Endothelial cell of umbilical vein (primary cell): ENCODE data around the gene SEMA3A. TPM values are rescaled to one million over a fixed set of nuclear protein-coding genes. Genes with fewer than 3 reads are reported as not detected.

Source experiments
- BruUV-seq: library from RNA; stranded (reverse); fragments of 400-500 nt; replicated peaks from 2 replicates; lab custom pipeline; 2021; lab: Mats Ljungman, UMichigan
- CTCF ChIA-PET: fragments of 300-600, 350-600 bp; sonication (Branson Sonifier 250); formaldehyde crosslinking; loops from one replicate; lab custom pipeline; 2021; ENCODE audit warnings: antibody characterized with exemption, inconsistent platforms; lab: Charles Lee
- POLR2A ChIA-PET: fragments of 300-600, 350-600 bp; sonication (Branson Sonifier 250); formaldehyde crosslinking; loops from one replicate; lab custom pipeline; 2021; ENCODE audit warnings: antibody characterized with exemption, inconsistent platforms; lab: Charles Lee
- DNase-seq: peaks from one replicate; pipeline ENCODE4 v3.0.0-alpha.2; 2011; ENCODE audit warnings: low read depth, low spot score
- FAIRE-seq: peaks from 2 replicates; lab custom pipeline; 2011; peaks lifted over from hg19 to GRCh38; lab: Jason Lieb, UNC
- H2AFZ ChIP-seq: 2 replicates; pipeline ENCODE4 v1.6.0; 2012; ENCODE audit warnings: low read depth, low read length, control low read depth, inconsistent platforms
- H3K27ac ChIP-seq: 2 replicates; pipeline ENCODE4 v1.5.1; 2011; ENCODE audit warnings: low read depth, mild to moderate bottlenecking, control low read depth, low read length, moderate library complexity; ENCODE audit not compliant: insufficient read depth
- H3K27me3 ChIP-seq, 2 experiments: 2 replicates each; pipeline versions ENCODE4 v1.6.0 to v1.6.1; 2011; ENCODE audit warnings: low read length in 2 of 2, mixed read lengths in 1 of 2; ENCODE audit not compliant: control insufficient read depth in 2 of 2, insufficient read depth in 2 of 2
- H3K36me3 ChIP-seq, 2 experiments: 2 replicates in 1 of 2; 3 replicates in 1 of 2; pipeline ENCODE4 v1.5.1; 2011; ENCODE audit warnings: low read length in 2 of 2, mild to moderate bottlenecking in 1 of 2, moderate library complexity in 1 of 2; ENCODE audit not compliant: control insufficient read depth in 2 of 2, insufficient read depth in 2 of 2; ENCODE audit errors: extremely low read depth in 1 of 2
- H3K4me1 ChIP-seq: 3 replicates; pipeline ENCODE4 v1.5.1; 2011; ENCODE audit warnings: mild to moderate bottlenecking, low read length; ENCODE audit not compliant: control insufficient read depth, insufficient read depth; ENCODE audit errors: extremely low read depth
- H3K4me2 ChIP-seq: 2 replicates; pipeline ENCODE4 v1.6.1; 2011; ENCODE audit warnings: low read length, control low read depth, mixed read lengths; ENCODE audit not compliant: insufficient read depth
- H3K4me3 ChIP-seq, 3 experiments: fragments of 200-600 bp in 1 of 3; sonication (generic), shearing (Covaris generic) in 1 of 3; replicated peaks in 1 of 3; 2 replicates each; pipeline ENCODE4 v1.5.1; 2011 to 2016; ENCODE audit warnings: control low read depth in 3 of 3, low read length in 3 of 3, mild to moderate bottlenecking in 2 of 3, inconsistent platforms in 1 of 3, low read depth in 1 of 3, moderate library complexity in 1 of 3; ENCODE audit not compliant: insufficient read depth in 1 of 3
- H3K79me2 ChIP-seq: 2 replicates; pipeline ENCODE4 v1.6.0; 2012; ENCODE audit warnings: low read length, inconsistent platforms; ENCODE audit not compliant: control insufficient read depth, insufficient read depth
- H3K9ac ChIP-seq: replicated peaks from 2 replicates; pipeline ENCODE3; 2011; ENCODE audit warnings: low read length, control low read depth; ENCODE audit not compliant: insufficient read depth; ENCODE audit errors: extremely low read depth
- H3K9me1 ChIP-seq: replicated peaks from 3 replicates; pipeline ENCODE4 v1.6.0; 2011; ENCODE audit warnings: mild to moderate bottlenecking, low read length; ENCODE audit not compliant: control insufficient read depth, insufficient read depth; ENCODE audit errors: extremely low read depth
- H3K9me3 ChIP-seq: replicated peaks from 2 replicates; pipeline ENCODE4 v1.5.1; 2012; ENCODE audit warnings: low read length, inconsistent platforms; ENCODE audit not compliant: control insufficient read depth, insufficient read depth
- H4K20me1 ChIP-seq: replicated peaks from 2 replicates; pipeline ENCODE3; 2011; ENCODE audit warnings: mild to moderate bottlenecking, low read length; ENCODE audit not compliant: control insufficient read depth, insufficient read depth; ENCODE audit errors: extremely low read depth
- CTCF ChIP-seq, 2 donors: IDR thresholded peaks; 1 replicate in 1 of 2; 2 replicates in 1 of 2; pipeline ENCODE4 v1.5.1; 2011; ENCODE audit warnings: low read length in 2 of 2, mild to moderate bottlenecking in 2 of 2, moderate library complexity in 2 of 2, control low read depth in 1 of 2, inconsistent platforms in 1 of 2, low read depth in 1 of 2; ENCODE audit not compliant: insufficient read depth in 1 of 2; ENCODE audit errors: extremely low read depth in 1 of 2
- EZH2 ChIP-seq: IDR thresholded peaks from 2 replicates; pipeline ENCODE4 v1.6.1; 2012; ENCODE audit warnings: borderline replicate concordance, low read depth, mild to moderate bottlenecking, moderate library complexity, low read length, inconsistent platforms; ENCODE audit not compliant: severe bottlenecking
- FOS ChIP-seq: IDR thresholded peaks from 2 replicates; pipeline ENCODE4 v1.6.1; 2011; ENCODE audit warnings: mild to moderate bottlenecking, low read length, moderate library complexity, borderline replicate concordance; ENCODE audit not compliant: insufficient read depth
- GATA2 ChIP-seq: IDR thresholded peaks from 2 replicates; pipeline ENCODE4 v1.7.0; 2011; ENCODE audit warnings: low read depth, mild to moderate bottlenecking, moderate library complexity, mixed read lengths, low read length; ENCODE audit not compliant: insufficient read length, insufficient read depth
- JUN ChIP-seq: IDR thresholded peaks from 2 replicates; pipeline ENCODE4 v1.6.1; 2011; ENCODE audit warnings: borderline replicate concordance, low read depth; ENCODE audit not compliant: insufficient read length, insufficient read depth
- MAX ChIP-seq: IDR thresholded peaks from 2 replicates; pipeline ENCODE4 v1.6.1; 2011; ENCODE audit not compliant: insufficient read depth, insufficient read length
- MYC ChIP-seq: IDR thresholded peaks from one replicate; pipeline ENCODE4 v1.6.1; 2011; ENCODE audit warnings: mild to moderate bottlenecking, low read depth, low read length
- POLR2A ChIP-seq: IDR thresholded peaks from 2 replicates; pipeline ENCODE4 v1.6.1; 2012; ENCODE audit warnings: low read depth, mild to moderate bottlenecking, control low read depth, low read length
- POLR2AphosphoS5 ChIP-seq: IDR thresholded peaks from 2 replicates; pipeline ENCODE4 v1.6.1; 2012; ENCODE audit warnings: low read depth, mild to moderate bottlenecking, control low read depth, low read length, moderate library complexity; ENCODE audit not compliant: insufficient read depth
- dilution Hi-C: fragments of 300-500 bp; cut with MboI; formaldehyde crosslinking; loops from one replicate; pipeline ENCODE4 v1.15.0; 2019; ENCODE audit warnings: low sequenced_read_pairs; ENCODE audit not compliant: extremely low pct_ligation_motif_present
- intact Hi-C: fragments of 100-400 bp; cut with micrococcal nuclease; formaldehyde crosslinking; loops from one replicate; pipeline ENCODE4 v1.10.0; 2022
- polyA plus RNA-seq, 4 experiments: library from polyadenylated mRNA; depleted of rRNA in 3 of 4; stranded (reverse) in 3 of 4; unstranded in 1 of 4; fragments of >200 nt; gene quantifications; 2 replicates each; pipeline versions ENCODE4 v1.2.1 to v1.2.3, GENCODE V29; 2011 to 2012; ENCODE audit warnings: missing spikeins in 1 of 4
- total RNA-seq: library from RNA; stranded (reverse); gene quantifications from 2 replicates; pipeline ENCODE4 v1.2.3, GENCODE V29; 2021

SEMA3A gene
- total and polyA plus RNA-seq, 2 donors (not counting 3 experiments of a cell fraction or from before 2014, with no cell fraction given) = 0.68 to 1.2 TPM

GRCh38 chr7:84162125-84162524 is 32.5 kb downstream of the SEMA3A start:
- Histone ChIP-seq H3K79me2 (no peaks in the 10 kb centered on the region), H3K27me3 (no peaks in the 10 kb centered on the region), H3K4me1 (no peaks in the 10 kb centered on the region), H3K9me3 (no peaks in the 10 kb centered on the region), H4K20me1 (no peaks in the 10 kb centered on the region), H3K36me3 (no peaks in the 10 kb centered on the region), H3K9ac (no peak overlapping the region), H3K27ac (no peak overlapping the region), H3K4me2 (no peak overlapping the region), H3K4me3 (no peak overlapping the region), H2AFZ (no peak overlapping the region), H3K9me1 (no peaks in the 10 kb centered on the region)
- CTCF ChIA-PET = interaction anchor here (0.9 to 2.5 kb wide), 7 partner anchors 9 to 879 kb away, joined by 3 to 7 read pairs (median 3); no protein-coding TSS in a partner anchor
- BruUV-seq = no TSS peak
- dilution Hi-C loops (no loop called here), intact Hi-C loops (no loop called here)
- DNase-seq (no peak), FAIRE-seq (no peak)
- TF ChIP-seq MYC (no peak), JUN (no peak), FOS (no peak), POLR2A (no peak), EZH2 (no peak), MAX (no peak), GATA2 (no peak), POLR2AphosphoS5 (no peak), CTCF (IDR thresholded peaks at IDR 0.05; ENCODE audit: extremely low read depth in 1 of 2, insufficient read depth in 1 of 2, low read depth in 1 of 2, low read length in 2 of 2) (no peak)
- POLR2A ChIA-PET = no interaction called here
